Caki2 (cell line): ENCODE measurements around the gene TBC1D22A. TPM values are rescaled to one million over a fixed set of nuclear protein-coding genes. Genes with fewer than 3 reads are reported as not detected.

Experiments
- DNase-seq: peaks from one replicate; pipeline ENCODE4 v3.0.0-alpha.2; 2015; ENCODE audit warnings: low read depth
- in situ Hi-C: cut with HindIII; loops from 2 replicates; pipeline ENCODE4 v1.10.0; 2016; ENCODE audit warnings: low sequenced_read_pairs, low pct_unique_long_range_greater_than_20kb, mixed read lengths
- total RNA-seq: library from RNA; depleted of rRNA; stranded (reverse); fragments of >200 nt; shearing (Covaris generic); gene quantifications from 2 replicates; pipeline ENCODE4 v1.2.3, GENCODE V29; 2014; ENCODE audit warnings: low replicate concordance

TBC1D22A gene
- total RNA-seq, 1 experiment from 2014 or later, result 15.0 TPM

- in situ Hi-C loops, result no loop called here
- DNase-seq, result no peak
Observed at GRCh38 chr22:46994983-46995382, 232.5 kb downstream of the TBC1D22A start.

DNA sequence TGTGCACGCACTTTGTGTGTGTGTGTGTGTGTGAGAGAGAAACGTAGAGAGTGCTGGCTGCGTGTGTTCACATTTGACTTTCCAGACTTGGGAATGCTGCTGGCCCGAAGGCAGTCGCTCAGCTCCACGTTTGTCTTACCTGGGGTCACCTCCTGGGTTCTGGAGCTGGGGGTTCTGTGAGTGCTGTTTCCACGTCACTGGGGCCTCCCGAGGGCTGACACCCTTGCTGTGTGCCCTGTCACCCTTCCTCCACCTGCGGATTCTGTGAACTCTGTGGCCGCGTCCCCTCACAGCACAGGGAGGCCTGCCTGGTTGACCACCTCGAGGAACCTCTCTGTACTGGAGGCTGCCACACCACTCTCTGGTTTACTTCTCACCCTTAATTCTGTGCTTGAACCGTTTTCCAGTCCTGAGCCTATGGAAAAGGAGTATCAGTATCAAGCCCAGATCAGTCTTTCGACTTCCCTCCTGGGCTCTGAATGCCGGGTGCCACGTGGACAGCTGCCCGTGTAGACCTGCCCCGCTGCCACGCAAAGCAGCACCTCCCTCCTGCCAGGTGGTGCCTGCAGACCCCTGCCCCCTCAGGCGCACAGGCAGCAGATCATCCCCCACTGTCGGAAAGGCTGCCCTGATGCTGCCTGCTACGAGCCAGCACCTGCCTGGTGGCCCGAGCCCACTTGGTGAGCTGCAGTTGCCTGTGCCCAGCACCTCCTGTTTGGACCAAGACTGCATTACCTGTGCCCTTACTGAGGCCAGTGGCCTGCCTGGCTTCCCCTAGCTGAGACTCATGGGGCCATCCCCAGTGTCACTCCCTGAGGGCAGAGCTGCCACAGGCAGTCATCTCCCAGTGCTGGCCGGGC lies 233.3 kb downstream of the TBC1D22A start:
- in situ Hi-C loops, result no loop called here
- DNase-seq, result no peak

GRCh38 chr22:46996595-46997310 lies 234.3 kb downstream of the TBC1D22A start:
- DNase-seq, result no peak
- in situ Hi-C loops, result no loop called here

- in situ Hi-C loops, result no loop called here
Observed at GRCh38 chr22:46997311-46997970, 235.0 kb downstream of the TBC1D22A start.

GRCh38 chr22:46998331-46998730 lies 235.9 kb downstream of the TBC1D22A start:
- DNase-seq, result no peak
- in situ Hi-C loops, result no loop called here

More at GRCh38 chr22:46997311-46997970, 235.0 kb downstream of the TBC1D22A start:
- DNase-seq, result no peak

- no peak for DNase-seq
- in situ Hi-C loops, result no loop called here
Observed at GRCh38 chr22:47000256-47000655, 237.8 kb downstream of the TBC1D22A start.

- DNase-seq, result no peak
- in situ Hi-C loops, result no loop called here
Observed at GRCh38 chr22:47000888-47001287, 238.4 kb downstream of the TBC1D22A start.

GRCh38 chr22:47001288-47001687 lies 238.8 kb downstream of the TBC1D22A start:
- in situ Hi-C loops, result no loop called here
- no peak for DNase-seq

GRCh38 chr22:47002692-47003091 lies 240.2 kb downstream of the TBC1D22A start:
- in situ Hi-C loops, result no loop called here
- no peak for DNase-seq

DNA sequence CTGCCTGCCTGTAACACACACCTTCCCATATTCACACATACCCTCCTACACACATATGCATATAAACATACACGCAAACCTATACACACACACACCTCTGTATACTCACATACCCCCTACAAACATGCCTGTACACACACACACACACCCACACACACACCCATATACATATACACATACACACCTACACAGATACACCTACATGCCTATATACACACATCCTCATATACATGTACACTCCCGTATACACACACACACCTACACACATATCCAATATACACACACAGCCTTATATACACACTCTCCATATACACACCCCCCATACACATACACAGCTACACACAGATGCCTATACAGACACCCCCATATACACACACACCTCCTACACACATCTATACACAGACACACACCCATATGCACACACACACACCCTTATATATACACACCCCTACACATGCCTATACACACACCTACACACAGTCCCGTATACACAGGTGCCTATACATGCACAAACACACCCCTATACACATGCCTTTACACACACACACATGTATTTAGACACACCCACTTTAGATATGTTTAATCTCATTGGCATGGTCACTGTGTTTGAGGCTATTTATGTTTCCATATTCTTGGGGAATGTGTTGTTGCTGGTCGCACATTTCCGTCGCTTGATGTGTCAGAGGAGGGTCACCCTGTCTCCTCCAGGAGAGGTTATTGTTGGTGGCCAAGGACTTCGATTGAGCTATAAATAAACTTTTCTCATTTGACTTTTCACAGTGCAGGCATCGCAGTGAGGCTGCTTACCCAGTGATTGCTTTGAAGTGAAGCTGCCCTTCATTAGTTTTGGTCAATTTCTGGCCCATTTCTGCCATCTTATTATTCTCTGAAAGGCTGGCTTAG lies 243.3 kb downstream of the TBC1D22A start:
- no peak for DNase-seq
- in situ Hi-C loops, result no loop called here

GRCh38 chr22:47006433-47006832 lies 244.0 kb downstream of the TBC1D22A start:
- no peak for DNase-seq
- in situ Hi-C loops, result no loop called here

- DNase-seq, result no peak
- in situ Hi-C loops, result no loop called here
Observed at GRCh38 chr22:47006869-47007268, 244.4 kb downstream of the TBC1D22A start.

DNA sequence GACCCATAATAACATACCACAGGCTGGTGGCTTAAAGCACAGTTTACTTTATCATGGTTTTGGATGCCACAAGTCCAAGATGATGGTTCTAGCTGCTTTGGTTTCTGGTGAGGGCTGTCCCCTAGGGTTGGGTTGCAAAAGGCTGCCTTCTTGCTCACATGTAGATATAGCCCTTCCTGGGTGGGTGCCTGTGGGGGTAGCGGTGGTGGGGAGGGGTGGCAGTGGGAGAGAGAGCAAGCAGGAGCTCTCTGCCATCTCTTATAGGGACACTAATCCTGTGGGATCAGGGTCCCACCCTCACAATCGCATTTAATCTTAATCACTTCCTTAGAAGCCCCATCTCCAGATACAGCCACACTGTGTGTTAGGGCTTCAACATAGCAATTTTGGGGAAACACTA lies 245.0 kb downstream of the TBC1D22A start:
- in situ Hi-C loops, result no loop called here
- DNase-seq, result no peak

- in situ Hi-C loops, result no loop called here
- DNase-seq, result no peak
Observed at GRCh38 chr22:47008208-47008885, 245.9 kb downstream of the TBC1D22A start.

DNA sequence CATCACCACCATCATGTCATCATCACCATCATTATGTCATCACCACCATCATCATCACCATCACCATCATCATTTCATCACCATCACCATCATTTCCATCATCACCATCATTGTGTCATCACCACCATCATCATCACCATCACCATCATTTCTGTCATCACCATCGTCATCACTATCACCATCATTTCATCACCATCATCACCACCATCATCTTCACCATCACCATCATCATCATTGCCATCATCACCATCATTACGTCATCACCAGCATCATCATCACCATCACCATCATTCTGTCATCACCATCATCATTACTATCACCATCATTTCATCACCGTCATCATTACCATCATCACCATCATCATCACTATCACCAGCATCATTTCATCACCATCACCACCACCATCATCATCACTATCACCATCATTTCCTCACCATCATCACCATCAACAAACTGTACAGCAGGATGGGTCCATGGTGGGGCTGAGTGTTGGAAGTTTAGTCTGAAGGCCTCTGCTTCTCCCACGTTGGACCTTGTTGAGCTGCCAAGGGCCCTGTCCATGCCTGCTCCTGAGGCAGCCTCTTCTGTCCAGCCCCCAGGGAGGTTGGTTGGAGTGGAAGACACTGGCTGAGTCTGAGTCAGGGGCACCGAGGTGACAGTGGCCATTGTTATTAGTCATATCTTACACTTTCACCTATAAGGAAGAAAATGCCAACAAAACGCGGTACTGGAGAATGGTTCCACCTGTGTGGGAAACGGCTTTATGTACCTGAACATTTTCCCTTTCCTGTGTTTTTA lies 247.1 kb downstream of the TBC1D22A start:
- in situ Hi-C loops, result no loop called here
- DNase-seq, result no peak

GRCh38 chr22:47010211-47010610 lies 247.8 kb downstream of the TBC1D22A start:
- in situ Hi-C loops, result no loop called here
- DNase-seq, result no peak
